ENCODE results near the gene HS6ST3.

- TF ChIP-seq POLR2A (IDR thresholded peaks at IDR 0.05; ENCODE audit: low read length) (no peak), GATA1 (IDR thresholded peaks at IDR 0.05; ENCODE audit: low read depth, low read length) (no peak)
Observed at GRCh38 chr13:96728463-96728862, 638.6 kb downstream of the HS6ST3 start.
